ENCODE data around the gene TBL3.
"Not testable (repeated sequence)": the region's sequence is repeated elsewhere in the genome, so short reads cannot be mapped to it uniquely, and the experiment has no call there.

TBL3 gene

GRCh38 chr16:1971796-1972489 lies at the start of gene TBL3:
Gene TBL3 (plus strand): TSS chr16:1972053. CDS start chr16:1972165, 112 bp downstream.
- DNase-seq: peak; percentile 92

GRCh38 chr16:1922357-1922756 lies 49.5 kb upstream of the TBL3 start:
- DNase-seq: no peak

- peak; percentile 93 for DNase-seq
These were observed 48.4 kb upstream of the TBL3 start for GRCh38 chr16:1923299-1924034.

- no peak for DNase-seq
These were observed 47.8 kb upstream of the TBL3 start for GRCh38 chr16:1924095-1924494.

GRCh38 chr16:1926271-1926670 lies 45.6 kb upstream of the TBL3 start:
- no peak for DNase-seq

GRCh38 chr16:1929105-1929504 lies 42.7 kb upstream of the TBL3 start:
- peak; percentile 70 for DNase-seq

GRCh38 chr16:1929578-1930337 lies 42.1 kb upstream of the TBL3 start:
- DNase-seq: peak; percentile 67

GRCh38 chr16:1930338-1930720 lies 41.5 kb upstream of the TBL3 start:
- no peak for DNase-seq

- peak; percentile 39 for DNase-seq
These were observed 39.5 kb upstream of the TBL3 start for GRCh38 chr16:1932050-1933028.

- DNase-seq: no peak
These were observed 38.7 kb upstream of the TBL3 start for GRCh38 chr16:1933097-1933661.

- no peak for DNase-seq
These were observed 34.8 kb upstream of the TBL3 start for GRCh38 chr16:1936945-1937479.

- DNase-seq: no peak
These were observed 33.5 kb upstream of the TBL3 start for GRCh38 chr16:1938316-1938715.

- DNase-seq: no peak
These were observed 32.9 kb upstream of the TBL3 start for GRCh38 chr16:1938910-1939309.

- not testable (repeated sequence) for DNase-seq
These were observed 32.0 kb upstream of the TBL3 start for GRCh38 chr16:1939833-1940232.

GRCh38 chr16:1940273-1941161 lies 31.3 kb upstream of the TBL3 start:
- DNase-seq: no peak

- DNase-seq: no peak
These were observed 30.4 kb upstream of the TBL3 start for GRCh38 chr16:1941162-1942046.

- no peak for DNase-seq
These were observed 29.6 kb upstream of the TBL3 start for GRCh38 chr16:1942047-1942809.

- peak; percentile 99 for DNase-seq
These were observed 28.8 kb upstream of the TBL3 start, which contains the start of gene MSRB1 for GRCh38 chr16:1942810-1943726. Gene MSRB1 (minus strand): TSS chr16:1943199. CDS start chr16:1943156, 43 bp downstream.

All from NCI-H2171 treated with DMSO at 0.1 percent for 48 hours (cell line).